HG02678 (cell line): ENCODE data around the gene CRYBB3.
"Not testable (repeated sequence)": the region's sequence is repeated elsewhere in the genome, so short reads cannot be mapped to it uniquely, and the experiment has no call there.

Experiments used
- ATAC-seq: cut with Tn5 transposase; IDR thresholded peaks from one replicate; pipeline ENCODE4 v1.9.1; 2021; ENCODE audit warnings: mild to moderate bottlenecking, moderate library complexity; ENCODE audit not compliant: unreplicated experiment

The CRYBB3 gene

GRCh38 chr22:25204547-25204946 is 4.9 kb downstream of the CRYBB3 start:
- ATAC-seq = not testable (repeated sequence)

GRCh38 chr22:25205847-25206246 is 6.2 kb downstream of the CRYBB3 start:
- ATAC-seq = no peak

- no peak for ATAC-seq
Measured at GRCh38 chr22:25206998-25207397, 7.3 kb downstream of the CRYBB3 start.

GRCh38 chr22:25207553-25208157 is 8.0 kb downstream of the CRYBB3 start:
- no peak for ATAC-seq

GRCh38 chr22:25208328-25208727 is 8.7 kb downstream of the CRYBB3 start:
- no peak for ATAC-seq

GRCh38 chr22:25208743-25209505 is 9.3 kb downstream of the CRYBB3 start:
- ATAC-seq = no peak

- no peak for ATAC-seq
Measured at GRCh38 chr22:25210793-25211192, 11.1 kb downstream of the CRYBB3 start.

GRCh38 chr22:25212337-25212736 is 12.7 kb downstream of the CRYBB3 start:
- ATAC-seq = no peak

GRCh38 chr22:25213221-25213620 is 13.6 kb downstream of the CRYBB3 start:
- no peak for ATAC-seq

GRCh38 chr22:25216230-25216629 is 16.6 kb downstream of the CRYBB3 start:
- ATAC-seq = no peak

- ATAC-seq = no peak
Measured at GRCh38 chr22:25219211-25219689, 19.6 kb downstream of the CRYBB3 start, which contains the start of gene CRYBB2. TSS of gene CRYBB2 (plus strand) at chr22:25219639. CDS start at chr22:25221430, 1,791 bp downstream.

- no peak for ATAC-seq
Measured at GRCh38 chr22:25219948-25220442, 20.3 kb downstream of the CRYBB3 start.

- no peak for ATAC-seq
Measured at GRCh38 chr22:25221790-25222189, 22.1 kb downstream of the CRYBB3 start.

GRCh38 chr22:25223269-25223850 is 23.7 kb downstream of the CRYBB3 start:
- ATAC-seq = no peak

GRCh38 chr22:25228822-25229221 is 29.2 kb downstream of the CRYBB3 start:
- no peak for ATAC-seq

- ATAC-seq = not testable (repeated sequence)
Measured at GRCh38 chr22:25230760-25231159, 31.1 kb downstream of the CRYBB3 start.

- no peak for ATAC-seq
Measured at GRCh38 chr22:25232301-25232700, 32.6 kb downstream of the CRYBB3 start.

- not testable (repeated sequence) for ATAC-seq
Measured at GRCh38 chr22:25233706-25234105, 34.0 kb downstream of the CRYBB3 start.

GRCh38 chr22:25235547-25236290 is 36.1 kb downstream of the CRYBB3 start:
- ATAC-seq = peak; percentile 44

GRCh38 chr22:25236417-25236816 is 36.8 kb downstream of the CRYBB3 start:
- ATAC-seq = no peak

GRCh38 chr22:25237503-25237902 is 37.8 kb downstream of the CRYBB3 start:
- ATAC-seq = no peak
